Activated CD8-positive, alpha-beta T cell treated with anti-CD3 and anti-CD28 coated beads for 36 hours (primary cell): ENCODE data around the gene AP1B1. TPM values are rescaled to one million over a fixed set of nuclear protein-coding genes. Genes with fewer than 3 reads are reported as not detected.

Experiments
- ATAC-seq: fragments of 200-7000 bp; cut with Tn5 transposase; one replicate; pipeline ENCODE4 v1.10.0; 2021; ENCODE audit warnings: mild to moderate bottlenecking, moderate library complexity
- CTCF ChIA-PET: fragments of 350-600 bp; sonication (Branson Sonifier 250); formaldehyde crosslinking; loops from one replicate; lab custom pipeline; 2021; ENCODE audit warnings: antibody characterized with exemption; lab: Charles Lee
- POLR2A ChIA-PET: fragments of 350-600 bp; sonication (Branson Sonifier 250); formaldehyde crosslinking; loops from one replicate; lab custom pipeline; 2021; ENCODE audit warnings: antibody characterized with exemption; lab: Charles Lee
- DNase-seq: peaks from one replicate; pipeline ENCODE4 v3.0.0-alpha.2; 2020
- H3K27ac Mint-ChIP-seq: one replicate; pipeline ENCODE4 v1.8.0; 2021; ENCODE audit warnings: mild to moderate bottlenecking, mixed read lengths
- H3K27me3 Mint-ChIP-seq: one replicate; pipeline ENCODE4 v1.8.0; 2021; ENCODE audit warnings: mixed read lengths
- H3K36me3 Mint-ChIP-seq: one replicate; pipeline ENCODE4 v1.8.0; 2021; ENCODE audit warnings: low read depth, mixed read lengths
- H3K4me1 Mint-ChIP-seq: one replicate; pipeline ENCODE4 v1.8.0; 2021; ENCODE audit warnings: low read depth, mixed read lengths
- H3K4me3 Mint-ChIP-seq: one replicate; pipeline ENCODE4 v1.8.0; 2021; ENCODE audit warnings: mild to moderate bottlenecking, moderate library complexity, mixed read lengths
- H3K9me3 Mint-ChIP-seq: one replicate; pipeline ENCODE4 v1.8.0; 2021; ENCODE audit warnings: mixed read lengths
- intact Hi-C: fragments of 100-400 bp; cut with micrococcal nuclease; formaldehyde crosslinking; loops from one replicate; pipeline ENCODE4 v1.10.0; 2022
- total RNA-seq, 2 experiments: library from RNA; stranded (reverse); gene quantifications; one replicate each; pipeline ENCODE4 v1.2.3, GENCODE V29; 2021
- TF ChIP-seq, protein P1 (sequence below): fragments of 200-600 bp; IDR thresholded peaks from one replicate; pipeline ENCODE4 v1.8.0; 2022; ENCODE audit warnings: antibody characterized with exemption, mild to moderate bottlenecking

The AP1B1 gene
- 10 to 100 TPM; 57.5 to 59.0 TPM for total RNA-seq

DNA sequence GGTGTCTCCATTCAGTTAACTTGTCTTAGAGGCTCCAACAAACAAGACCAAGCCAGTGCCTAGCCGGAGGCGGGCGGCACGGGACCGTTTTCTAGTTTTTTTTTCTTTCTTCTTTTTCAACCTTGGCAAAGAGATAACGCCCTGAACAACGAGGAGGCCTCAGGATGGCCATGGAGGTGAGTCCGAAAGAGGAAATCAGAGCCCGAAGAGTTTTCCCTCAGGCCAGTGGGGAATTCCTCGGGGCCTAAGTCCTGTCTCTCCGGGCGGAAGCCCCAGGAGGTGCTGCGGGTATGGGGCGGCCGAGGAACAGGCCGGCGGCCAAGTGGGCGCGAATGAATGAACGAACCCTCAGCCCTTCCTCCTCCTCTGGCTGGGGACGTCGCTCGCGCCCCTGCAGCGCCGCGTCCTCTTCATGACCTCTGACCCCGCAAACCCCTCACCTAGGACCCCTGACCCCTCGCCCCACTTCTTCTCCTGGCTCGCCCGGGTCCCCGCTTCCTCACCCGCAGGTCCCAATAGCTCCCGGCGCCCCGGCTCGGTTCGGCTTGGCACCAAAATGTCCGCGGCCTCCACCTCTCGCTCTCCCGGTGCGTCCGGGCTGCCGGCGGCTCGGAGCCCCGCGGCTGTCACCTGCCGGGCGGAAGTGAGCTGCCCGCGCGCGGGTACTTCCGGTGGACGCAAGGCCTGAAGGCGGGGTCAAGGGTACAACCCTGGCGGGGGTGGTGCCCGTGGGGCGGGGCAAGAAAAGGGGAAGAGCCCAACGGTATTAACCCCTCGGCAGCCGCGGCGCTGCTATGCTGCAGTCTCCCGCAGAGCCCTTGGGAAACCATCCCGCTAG is at the start of gene AP1B1:
Gene AP1B1, minus strand, starts transcription at position 650 of the 838 bp plus-strand sequence. CDS start 21,327 bp downstream, outside the sequence.
- TF ChIP-seq, protein P1, sequence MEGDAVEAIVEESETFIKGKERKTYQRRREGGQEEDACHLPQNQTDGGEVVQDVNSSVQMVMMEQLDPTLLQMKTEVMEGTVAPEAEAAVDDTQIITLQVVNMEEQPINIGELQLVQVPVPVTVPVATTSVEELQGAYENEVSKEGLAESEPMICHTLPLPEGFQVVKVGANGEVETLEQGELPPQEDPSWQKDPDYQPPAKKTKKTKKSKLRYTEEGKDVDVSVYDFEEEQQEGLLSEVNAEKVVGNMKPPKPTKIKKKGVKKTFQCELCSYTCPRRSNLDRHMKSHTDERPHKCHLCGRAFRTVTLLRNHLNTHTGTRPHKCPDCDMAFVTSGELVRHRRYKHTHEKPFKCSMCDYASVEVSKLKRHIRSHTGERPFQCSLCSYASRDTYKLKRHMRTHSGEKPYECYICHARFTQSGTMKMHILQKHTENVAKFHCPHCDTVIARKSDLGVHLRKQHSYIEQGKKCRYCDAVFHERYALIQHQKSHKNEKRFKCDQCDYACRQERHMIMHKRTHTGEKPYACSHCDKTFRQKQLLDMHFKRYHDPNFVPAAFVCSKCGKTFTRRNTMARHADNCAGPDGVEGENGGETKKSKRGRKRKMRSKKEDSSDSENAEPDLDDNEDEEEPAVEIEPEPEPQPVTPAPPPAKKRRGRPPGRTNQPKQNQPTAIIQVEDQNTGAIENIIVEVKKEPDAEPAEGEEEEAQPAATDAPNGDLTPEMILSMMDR: no peak
- peak within 1 kb of the TSS; percentile 91 for H3K27ac Mint-ChIP-seq
- H3K4me1 Mint-ChIP-seq: peaks cover 39% of the 10 kb centered on the region
- ATAC-seq (peak; percentile 99), DNase-seq (peak; percentile 97)
- H3K4me3 Mint-ChIP-seq: peak within 1 kb of the TSS; percentile 91
- ChIA-PET POLR2A (interaction anchor here (1.2 kb wide), 1 partner anchor 18 kb away, joined by 3 read pairs; no protein-coding TSS in a partner anchor), CTCF (interaction anchor here (1.0 to 1.6 kb wide), 3 partner anchors 24 to 114 kb away, joined by 3 to 4 read pairs (median 3); no protein-coding TSS in a partner anchor)
- H3K27me3 Mint-ChIP-seq: no peaks in the 10 kb centered on the region
- intact Hi-C loops: no loop called here
- H3K9me3 Mint-ChIP-seq: no peaks in the 10 kb centered on the region
- H3K36me3 Mint-ChIP-seq: peaks cover 12% of the 10 kb centered on the region

DNA sequence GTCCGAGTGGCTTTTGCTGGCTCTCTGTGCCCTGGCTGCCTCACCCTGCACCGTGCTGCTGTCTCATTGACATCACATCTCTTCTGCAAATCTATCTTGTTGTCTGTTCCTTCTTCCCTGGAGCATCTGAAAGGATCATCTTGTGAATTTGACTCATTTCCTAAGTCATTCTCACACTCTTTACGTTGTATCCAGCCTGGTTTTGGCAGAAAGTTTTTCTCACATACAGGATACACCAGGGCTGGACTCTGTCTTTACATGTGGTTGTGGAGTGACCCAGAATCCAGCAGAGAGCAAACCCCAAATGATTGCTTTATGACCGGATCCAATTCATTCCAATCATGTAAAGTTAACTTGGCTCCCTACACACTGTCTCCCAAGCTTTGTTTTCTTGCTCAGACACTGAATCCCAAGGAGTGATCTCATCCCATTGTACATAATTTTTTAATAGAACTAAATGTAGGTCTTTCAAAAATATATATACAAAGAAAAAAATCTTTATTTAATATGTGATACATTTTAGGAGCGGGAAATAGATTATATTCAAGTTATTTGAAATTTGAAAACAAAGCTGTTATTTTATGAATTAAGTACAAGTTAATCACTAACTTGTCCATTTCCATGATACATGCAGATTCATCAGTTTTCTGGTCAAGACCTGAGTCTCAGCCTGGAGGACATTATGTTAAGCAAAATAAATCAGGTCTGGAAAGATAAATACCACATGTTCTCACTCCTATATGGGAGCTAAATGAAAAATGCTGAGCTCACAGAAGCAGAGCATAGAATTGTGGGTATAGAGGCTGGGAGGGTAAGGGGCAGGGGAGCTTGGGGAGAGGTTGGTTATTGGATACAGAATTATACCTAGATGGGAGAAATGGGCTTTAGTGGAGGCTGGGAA is 47.1 kb upstream of the AP1B1 start:
- no peak for ATAC-seq
- Mint-ChIP-seq H3K4me1 (no peaks in the 10 kb centered on the region), H3K4me3 (no peak overlapping the region), H3K27me3 (peaks cover 10% of the 10 kb centered on the region), H3K27ac (no peak overlapping the region), H3K36me3 (no peaks in the 10 kb centered on the region), H3K9me3 (no peaks in the 10 kb centered on the region)
- no peak for DNase-seq
- POLR2A ChIA-PET: no interaction called here
- intact Hi-C loops: no loop called here
- TF ChIP-seq, protein P1: no peak
- CTCF ChIA-PET: no interaction called here

DNA sequence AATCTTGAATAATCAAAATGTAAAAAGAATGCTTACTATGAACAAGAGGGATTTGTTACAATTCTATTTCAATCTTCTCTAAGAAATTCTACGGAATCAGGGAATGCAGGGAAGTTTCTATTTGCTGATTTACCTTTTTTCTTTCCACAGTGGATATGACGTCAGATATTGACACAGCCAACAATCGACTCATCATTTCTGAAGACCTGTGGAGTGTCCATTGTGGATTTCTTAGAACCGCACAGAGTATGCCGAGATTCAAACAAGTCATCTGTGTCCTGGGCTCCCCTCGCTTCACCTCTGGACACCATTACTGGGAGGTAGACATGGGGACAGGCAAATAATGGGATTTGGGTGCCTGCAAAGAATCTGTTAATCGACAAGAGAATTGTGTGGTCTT is 45.9 kb upstream of the AP1B1 start:
- Mint-ChIP-seq H3K4me3 (no peak overlapping the region), H3K9me3 (no peaks in the 10 kb centered on the region), H3K27me3 (peaks cover 10% of the 10 kb centered on the region), H3K4me1 (no peaks in the 10 kb centered on the region), H3K27ac (no peak overlapping the region), H3K36me3 (no peaks in the 10 kb centered on the region)
- DNase-seq (no peak), ATAC-seq (no peak)
- intact Hi-C loops: no loop called here
- ChIA-PET CTCF (no interaction called here), POLR2A (no interaction called here)
- TF ChIP-seq, protein P1: no peak

DNA sequence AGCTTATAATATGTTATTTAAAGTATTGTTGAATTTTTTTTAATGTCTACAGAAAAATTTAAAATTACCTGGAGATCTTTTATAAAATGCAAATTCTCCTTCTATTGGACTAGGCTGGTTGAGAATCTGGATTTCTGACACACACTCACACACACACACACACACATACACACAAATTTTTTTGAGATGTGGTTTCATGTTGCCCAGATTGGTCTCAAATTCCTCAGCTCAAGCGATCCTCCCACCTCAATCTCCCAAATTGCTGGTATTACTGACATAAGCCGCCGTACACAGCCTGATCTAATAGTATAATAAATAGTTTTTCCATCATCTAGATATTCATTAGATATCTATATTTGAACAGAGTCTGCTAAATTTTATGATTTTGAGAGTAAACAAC is 45.5 kb upstream of the AP1B1 start:
- Mint-ChIP-seq H3K4me1 (no peaks in the 10 kb centered on the region), H3K4me3 (no peak overlapping the region), H3K9me3 (no peaks in the 10 kb centered on the region), H3K36me3 (no peaks in the 10 kb centered on the region), H3K27me3 (peaks cover 10% of the 10 kb centered on the region), H3K27ac (no peak overlapping the region)
- TF ChIP-seq, protein P1: no peak
- intact Hi-C loops: no loop called here
- ChIA-PET POLR2A (no interaction called here), CTCF (interaction anchor here (0.9 kb wide), 1 partner anchor 10 kb away, joined by 4 read pairs; no protein-coding TSS in a partner anchor)
- DNase-seq (no peak), ATAC-seq (no peak)
